HG03457 (cell line): Measurements from ENCODE around the gene ASTL.
"Not testable (repeated sequence)": the region's sequence is repeated elsewhere in the genome, so short reads cannot be mapped to it uniquely, and the experiment has no call there.

Experiments
- ATAC-seq: cut with Tn5 transposase; IDR thresholded peaks from one replicate; pipeline ENCODE4 v1.9.1; 2021; ENCODE audit warnings: moderate number of reproducible peaks; ENCODE audit not compliant: unreplicated experiment

Gene ASTL

DNA sequence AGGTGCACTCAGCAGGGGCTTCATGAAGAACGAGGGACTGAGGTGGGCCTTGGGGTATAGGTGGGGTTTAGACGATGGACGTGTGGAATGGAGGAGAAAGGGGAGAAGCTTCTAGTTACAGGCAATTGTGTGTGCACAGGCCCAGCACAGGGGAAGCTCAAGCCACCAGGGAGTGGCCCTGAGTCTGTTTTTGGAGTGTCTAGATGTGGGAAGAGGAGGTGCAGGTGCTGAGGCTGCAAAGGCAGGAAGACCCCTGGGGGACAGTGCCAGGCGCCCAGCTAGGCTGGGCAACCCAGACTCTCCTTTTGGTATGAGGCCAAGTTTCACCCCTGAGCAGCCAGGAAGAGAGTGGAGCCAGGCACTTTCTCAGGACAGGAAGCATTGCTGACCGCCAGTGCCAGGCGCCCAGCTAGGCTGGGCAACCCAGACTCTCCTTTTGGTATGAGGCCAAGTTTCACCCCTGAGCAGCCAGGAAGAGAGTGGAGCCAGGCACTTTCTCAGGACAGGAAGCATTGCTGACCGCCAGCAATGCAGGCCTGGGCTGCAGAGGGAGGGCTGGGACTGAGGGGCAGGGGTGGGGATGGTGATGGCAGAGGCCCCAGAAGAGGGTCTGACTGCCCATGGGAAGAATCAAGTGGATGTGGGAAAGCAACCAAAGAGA is 53.3 kb downstream of the ASTL start:
- ATAC-seq: not testable (repeated sequence)

DNA sequence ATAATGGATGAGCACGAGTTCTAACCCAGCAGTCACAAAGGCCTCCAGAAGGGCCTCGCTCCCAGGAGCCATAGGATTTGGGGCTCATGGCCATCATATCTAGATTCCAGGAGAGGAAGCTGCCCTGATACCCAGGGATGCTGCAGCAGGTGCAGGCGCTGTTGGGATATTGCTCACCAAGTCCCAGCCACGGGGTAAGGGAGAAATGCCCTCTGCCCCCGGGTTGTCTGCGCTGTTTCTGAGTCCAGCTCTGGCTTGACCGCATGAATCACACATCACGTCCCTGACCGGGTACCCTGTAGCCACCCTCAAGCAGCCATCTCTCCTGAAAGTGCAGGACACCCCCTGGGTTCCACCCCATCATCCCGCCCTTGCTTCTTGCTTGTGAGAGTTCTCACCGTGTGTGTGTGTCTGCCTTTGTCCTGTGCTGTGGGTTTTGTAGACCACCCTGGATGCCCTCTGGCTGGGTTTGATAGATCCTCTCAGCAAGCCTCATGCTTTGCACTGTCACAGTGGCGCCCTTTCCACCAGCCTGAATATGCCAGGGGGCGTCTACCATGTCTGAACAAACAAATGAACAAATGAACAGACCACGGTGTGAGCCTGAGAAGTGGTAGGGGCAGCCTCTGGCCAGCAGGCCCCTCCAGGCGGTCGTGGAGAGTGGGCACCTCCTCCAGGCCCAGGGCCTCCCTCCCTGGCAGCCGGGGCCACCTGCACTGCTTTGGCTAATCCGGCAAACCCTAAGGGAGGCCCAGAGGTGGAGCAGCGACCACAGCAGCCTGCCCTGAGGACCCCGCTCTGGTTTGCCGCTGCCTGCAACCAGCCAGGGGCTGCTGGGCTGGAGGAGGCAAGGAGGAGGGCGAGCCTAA is 54.1 kb downstream of the ASTL start:
- ATAC-seq: no peak

DNA sequence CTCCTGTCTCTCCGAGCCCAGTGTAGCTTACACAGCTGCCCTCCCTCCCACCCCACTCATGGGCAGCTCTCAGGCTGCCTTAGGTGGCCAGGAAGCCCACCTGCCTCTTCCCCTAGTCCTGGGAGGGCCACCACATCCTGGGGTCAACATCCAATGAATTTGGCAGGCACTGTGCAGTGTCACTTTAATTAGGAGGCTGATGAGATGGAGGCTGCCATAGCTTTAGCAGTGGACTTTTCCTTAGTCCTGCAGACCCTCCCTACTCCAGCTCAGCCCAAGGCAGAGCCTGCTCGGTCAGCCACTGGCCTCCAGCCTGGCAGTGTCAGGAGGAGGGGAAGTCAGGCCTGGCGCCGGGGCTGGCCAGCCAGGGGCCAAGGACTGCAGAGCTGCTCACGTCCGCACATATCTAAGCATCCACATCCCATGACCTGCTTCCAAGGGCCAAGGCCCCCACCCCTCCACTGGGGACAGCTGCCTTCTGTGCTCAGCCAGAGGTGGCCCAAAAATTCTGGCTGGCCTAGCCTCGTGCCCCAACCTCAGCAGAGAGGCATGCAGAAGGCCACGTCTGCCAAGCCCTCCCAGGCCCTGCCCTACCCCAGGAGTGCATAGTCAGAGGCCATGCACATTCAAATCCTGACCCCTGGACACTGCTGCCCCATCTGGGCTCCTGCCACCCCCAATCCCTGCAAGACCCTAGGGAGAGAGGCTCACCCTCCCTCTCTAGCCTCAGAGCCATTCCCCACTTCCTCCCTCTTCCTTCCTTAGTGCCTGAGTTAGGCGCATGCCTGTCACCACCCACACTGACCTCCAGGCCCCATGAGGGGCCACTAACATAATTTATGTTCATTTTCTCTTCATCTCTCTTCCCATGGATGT is 55.0 kb downstream of the ASTL start:
- no peak for ATAC-seq

DNA sequence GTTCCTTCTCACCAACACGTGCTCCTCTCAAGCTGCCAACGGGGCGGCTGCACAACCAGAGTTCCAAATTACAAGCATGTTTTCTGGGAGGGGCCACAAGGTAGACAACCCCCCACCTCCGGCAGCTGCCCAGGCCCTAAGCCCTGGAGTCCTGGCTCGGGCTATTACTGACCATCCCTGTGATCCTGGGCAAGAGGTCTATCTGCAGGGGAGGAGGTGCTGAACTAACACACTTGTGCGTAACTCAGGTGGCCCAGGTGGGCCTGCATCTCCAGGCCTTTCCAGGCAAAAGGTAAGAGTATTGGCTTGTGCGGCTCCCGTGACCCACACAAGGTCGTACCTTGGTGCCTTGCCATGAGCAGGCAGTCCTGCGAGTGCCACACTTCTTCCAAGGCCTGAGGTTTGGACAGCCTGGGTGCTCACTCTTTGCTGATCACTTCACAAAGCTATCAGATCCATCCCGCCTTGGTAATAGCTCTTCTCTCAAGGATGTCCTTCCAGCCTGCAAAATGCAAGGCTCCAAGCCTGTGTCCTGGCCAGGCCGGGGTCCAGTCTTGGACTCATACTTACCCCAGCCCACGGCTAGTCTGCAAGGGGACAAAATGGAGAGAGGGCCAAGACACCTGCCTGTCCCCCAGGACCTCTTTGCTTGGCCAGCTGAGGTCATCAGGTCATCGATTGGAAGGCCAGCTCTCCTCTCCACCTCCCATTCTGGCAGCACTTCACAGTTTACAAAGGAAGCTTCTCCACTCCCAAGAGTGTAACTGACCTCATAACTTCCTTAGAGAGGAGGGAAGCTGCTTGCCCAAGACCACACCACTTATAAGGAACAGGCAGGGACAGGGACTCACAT is 55.9 kb downstream of the ASTL start:
- ATAC-seq: no peak

DNA sequence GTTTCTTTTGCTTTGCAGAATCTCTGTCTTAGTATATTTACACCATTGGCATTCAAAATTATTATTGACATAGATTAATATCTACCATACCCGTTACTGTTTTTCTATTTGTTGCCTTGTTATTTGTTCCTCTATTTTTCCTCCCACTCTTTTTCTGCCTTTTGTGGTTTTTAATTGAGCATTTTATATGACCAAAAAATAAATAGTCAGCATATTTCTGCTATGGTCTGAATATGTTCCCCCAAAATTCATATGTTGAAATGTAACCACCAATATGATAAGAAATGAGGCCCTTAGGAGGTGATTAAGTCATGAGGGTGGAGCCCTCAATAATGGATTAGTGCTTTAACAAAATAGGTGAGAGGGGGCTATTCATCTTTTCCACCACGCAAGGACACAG is 57.3 kb downstream of the ASTL start:
- no peak for ATAC-seq

DNA sequence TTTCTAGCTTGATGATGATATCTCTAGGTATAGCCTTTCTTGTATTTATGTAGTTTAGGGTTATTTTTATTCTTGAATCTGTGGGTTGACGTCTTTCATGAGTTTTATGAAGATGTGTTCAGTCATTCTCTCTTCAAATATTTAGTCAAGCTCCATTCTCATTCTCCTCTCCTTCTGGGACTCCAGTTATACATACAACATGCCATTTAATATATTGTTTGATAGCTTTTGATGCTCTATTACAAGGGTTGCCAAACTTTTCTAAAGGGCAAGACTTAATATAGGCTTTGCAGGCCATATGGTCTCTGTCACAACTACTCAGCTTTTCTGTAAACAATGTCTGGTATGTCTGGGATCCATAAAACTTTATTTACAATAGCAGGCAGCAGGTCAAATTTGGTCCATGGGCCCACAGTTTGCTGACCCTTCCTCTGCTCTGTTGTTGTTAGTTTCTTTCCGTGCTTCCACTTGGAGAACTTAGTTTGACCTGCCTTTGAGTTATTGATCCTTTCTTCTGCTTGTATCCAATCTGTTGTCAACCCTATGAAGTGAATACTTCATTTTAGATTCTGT is 63.0 kb downstream of the ASTL start:
- ATAC-seq: no peak

DNA sequence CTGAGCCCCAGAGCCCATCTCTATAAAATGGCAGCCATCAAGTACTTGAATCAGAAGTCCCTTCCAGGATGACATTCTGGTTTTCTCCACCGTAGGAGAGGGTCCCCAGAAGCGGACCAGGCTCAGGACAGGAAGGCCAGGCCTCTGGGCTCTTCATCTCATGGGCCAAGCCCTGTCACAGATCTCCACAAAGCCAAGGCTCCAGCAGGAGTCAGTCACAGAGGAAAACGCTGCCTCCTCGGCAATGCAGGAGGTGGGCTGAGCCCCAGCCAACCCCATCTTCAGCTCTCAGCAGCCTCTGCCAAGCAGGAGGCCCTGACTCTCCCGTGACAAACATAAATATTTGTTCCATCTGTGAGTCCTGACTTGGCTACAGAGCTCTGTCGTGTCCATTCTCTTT is 64.1 kb downstream of the ASTL start:
- no peak for ATAC-seq

DNA sequence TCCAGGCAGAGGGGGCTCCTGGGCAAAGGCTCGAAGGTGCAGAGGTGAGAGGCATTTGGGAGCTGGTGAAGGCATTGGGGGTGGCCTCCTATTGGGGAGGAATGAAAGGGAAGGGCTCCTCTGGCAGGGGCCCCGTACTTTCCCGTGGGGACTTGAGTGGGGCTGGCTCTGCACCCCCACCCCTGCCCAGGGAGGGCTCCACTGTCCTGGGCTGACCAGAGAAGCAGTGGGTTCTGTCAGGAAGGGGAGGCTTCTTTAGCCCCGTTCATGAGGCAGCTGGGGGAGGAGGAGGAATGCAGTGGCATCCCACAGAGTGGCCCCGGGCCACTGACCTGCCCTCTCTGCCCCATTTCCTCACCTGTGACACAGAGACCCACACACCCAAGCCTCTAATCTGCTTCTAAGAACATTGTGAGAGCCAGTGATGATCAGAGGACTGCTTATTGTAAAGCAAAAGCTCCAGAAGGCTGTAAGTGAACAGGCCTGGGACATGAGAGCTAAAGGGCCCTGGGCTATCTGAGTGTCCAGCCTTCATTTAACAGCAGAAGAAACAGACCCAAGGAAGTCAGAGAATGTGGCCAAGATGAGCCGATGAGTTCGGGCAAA is 65.0 kb downstream of the ASTL start:
- ATAC-seq: no peak
